NCI-H2029 (cell line): ENCODE results near the gene XYLT1.

Experiments
- DNase-seq: peaks from one replicate; lab custom pipeline; 2025; lab: John Stamatoyannopoulos, UW

XYLT1 gene

GRCh38 chr16:17286443-17286842 is 184.3 kb downstream of the XYLT1 start:
- DNase-seq: no peak

- no peak for DNase-seq
Observed at GRCh38 chr16:17283016-17283415, 187.7 kb downstream of the XYLT1 start.

DNA sequence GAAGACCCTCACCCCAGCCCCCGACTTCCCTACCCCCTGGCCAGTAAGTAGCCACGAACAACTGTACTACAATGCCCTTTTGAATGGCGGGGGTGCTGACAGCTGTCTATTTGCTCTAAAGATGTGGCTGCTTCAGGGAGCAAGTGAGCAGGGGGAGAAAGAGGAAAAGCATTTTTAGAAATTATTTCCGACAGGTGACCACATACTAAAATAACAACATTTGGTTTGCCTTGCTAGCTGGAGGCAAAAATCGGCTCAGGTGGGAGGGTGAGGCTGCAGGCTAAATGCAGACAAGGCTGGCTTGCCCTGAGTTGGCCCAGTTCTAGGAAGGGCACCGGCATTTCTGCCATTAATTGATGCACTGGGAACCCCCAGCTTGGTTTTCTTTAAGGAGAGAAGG is 188.5 kb downstream of the XYLT1 start:
- DNase-seq: no peak

DNA sequence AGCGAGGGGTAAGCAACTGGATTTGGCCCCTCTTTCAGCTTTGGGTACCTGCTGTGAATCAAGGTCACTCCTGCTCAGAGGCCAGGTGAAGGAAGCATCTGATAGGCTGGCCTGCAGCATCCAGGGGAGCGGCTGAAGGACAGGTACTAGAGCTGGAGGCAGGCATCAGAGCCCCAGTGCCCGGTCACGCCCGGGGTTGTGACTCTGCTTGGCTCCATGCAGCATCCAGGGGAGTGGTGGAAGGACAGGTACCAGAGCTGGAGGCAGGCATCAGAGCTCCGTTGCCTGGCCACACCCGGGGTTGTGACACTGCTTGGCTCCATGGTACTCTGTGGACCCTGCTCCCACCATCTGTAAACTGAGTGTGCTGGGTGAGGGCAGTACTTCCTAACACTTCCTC is 189.7 kb downstream of the XYLT1 start:
- no peak for DNase-seq

DNA sequence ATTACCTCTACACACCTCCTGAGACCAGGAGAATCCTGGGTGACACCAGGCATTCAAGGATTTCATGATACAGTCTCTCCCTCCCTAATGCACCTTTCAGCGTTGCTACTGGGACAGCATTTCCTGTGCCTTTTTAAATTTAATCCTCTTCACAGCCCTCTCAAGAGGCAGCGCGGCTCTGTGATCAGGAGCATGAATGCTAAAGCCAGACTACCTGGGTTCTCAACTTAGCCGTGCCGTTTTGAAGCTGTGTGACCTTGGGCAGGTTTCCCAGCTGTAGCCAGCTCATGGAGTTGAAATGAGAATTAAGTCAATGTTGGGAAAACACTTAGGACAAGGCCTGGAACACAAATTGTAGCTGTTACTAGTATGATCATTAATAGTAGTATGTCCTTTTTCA is 191.8 kb downstream of the XYLT1 start:
- no peak for DNase-seq

GRCh38 chr16:17277981-17278381 is 192.8 kb downstream of the XYLT1 start:
- DNase-seq: no peak

DNA sequence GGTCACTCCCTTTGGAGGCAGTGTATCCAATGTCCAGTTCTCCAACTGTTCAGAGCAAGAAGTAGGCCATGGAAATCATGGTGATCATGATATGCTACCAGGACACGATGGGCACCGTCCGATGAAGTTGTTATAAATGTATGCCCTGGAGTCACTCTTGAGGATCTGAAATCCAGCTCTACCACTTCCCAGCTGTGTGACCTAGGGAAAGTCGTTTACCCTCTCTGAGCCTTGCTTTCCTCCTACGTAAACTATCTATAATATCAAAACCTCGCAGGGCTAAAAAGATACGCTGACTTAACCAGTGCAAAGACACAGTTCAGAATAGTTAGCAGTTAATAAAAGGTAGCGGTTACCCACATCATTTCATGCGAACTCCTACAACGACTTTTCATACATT is 194.2 kb downstream of the XYLT1 start:
- DNase-seq: no peak

- DNase-seq: no peak
Observed at GRCh38 chr16:17276010-17276530, 194.7 kb downstream of the XYLT1 start.

DNA sequence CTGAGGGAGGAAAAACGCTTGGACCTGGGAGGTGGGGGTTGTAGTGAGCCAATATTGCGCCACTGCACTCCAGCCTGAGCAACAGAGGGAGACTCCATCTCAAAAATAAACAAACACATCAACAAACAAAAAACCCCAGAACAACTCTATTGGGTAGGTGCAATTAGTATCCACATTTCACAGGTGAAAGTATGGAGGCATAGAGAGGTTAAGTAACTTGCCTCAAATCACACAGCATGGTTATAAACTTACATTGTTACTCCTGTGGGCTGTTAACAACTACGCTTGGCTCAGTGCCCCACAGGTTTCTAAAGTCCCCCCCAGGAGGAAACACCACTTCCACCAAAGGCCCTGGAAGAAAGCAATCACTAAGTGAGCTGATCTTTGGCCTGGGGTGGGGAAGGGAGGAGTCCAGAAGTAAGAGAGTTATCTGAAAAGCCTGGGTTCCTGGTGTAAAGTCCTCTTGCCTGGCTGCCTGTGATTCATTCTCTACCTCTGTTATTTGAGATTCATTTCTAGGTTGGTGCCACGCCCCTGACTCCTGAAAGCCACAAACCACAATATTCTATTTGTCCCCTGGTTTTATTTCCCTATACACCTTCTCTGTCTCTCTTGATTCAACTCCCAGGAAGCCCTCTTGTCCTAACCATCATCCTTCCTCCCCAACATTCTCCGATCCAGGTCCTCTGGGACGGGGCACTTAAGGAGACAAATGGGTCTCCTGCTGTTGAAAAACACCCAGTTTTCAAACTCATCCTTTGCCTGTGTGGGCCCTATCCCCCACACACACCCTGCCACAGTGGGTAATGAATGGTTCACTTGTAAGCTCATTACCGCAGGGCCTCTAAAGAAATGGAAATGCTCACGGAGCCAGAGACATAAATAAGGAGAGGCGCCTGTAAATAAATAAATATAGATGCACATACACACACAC is 195.4 kb downstream of the XYLT1 start:
- no peak for DNase-seq

GRCh38 chr16:17273142-17273561 is 197.6 kb downstream of the XYLT1 start:
- DNase-seq: no peak

GRCh38 chr16:17272716-17273115 is 198.0 kb downstream of the XYLT1 start:
- no peak for DNase-seq

GRCh38 chr16:17271687-17272086 is 199.1 kb downstream of the XYLT1 start:
- peak; percentile 18 for DNase-seq

DNA sequence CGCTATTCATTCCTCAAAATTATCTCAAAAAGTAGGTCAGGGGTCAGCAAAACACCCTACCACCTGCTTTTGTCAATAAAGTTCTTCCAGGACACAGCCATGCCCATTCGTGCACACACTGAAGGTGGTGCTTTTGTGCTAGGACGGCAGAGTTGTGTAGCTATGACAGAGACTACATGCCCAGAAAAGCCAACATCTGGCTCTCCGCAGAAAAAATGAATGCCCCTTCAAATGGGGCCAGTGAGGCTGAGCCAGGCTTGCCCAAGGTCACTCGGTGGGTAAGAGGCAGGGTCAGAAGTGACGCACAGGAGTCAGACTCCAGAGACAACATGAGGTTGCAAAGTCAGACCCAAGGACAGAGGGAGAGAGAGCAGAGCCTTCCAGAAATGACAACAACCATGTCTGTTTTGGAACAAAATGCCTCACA is 200.1 kb downstream of the XYLT1 start:
- peak; percentile 69 for DNase-seq

DNA sequence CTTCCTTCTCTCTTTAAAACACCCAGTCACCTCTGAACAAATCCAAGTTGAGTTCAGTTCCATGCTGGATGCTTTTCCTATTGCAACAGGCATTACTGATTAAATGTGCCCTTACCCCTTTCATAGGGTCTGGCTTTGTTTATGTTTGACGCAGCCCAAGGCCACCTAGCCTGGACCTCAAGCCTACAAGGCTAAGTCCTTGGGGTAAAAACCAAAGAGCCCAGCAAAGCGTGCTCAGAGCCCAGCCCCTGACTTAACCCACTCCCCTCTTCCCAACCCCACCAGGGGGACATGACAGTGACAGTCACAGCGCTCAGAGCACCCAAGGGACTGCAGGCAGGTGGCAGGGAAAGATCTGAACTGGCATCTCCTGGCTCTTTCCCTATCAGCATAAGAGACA is 200.6 kb downstream of the XYLT1 start:
- no peak for DNase-seq

DNA sequence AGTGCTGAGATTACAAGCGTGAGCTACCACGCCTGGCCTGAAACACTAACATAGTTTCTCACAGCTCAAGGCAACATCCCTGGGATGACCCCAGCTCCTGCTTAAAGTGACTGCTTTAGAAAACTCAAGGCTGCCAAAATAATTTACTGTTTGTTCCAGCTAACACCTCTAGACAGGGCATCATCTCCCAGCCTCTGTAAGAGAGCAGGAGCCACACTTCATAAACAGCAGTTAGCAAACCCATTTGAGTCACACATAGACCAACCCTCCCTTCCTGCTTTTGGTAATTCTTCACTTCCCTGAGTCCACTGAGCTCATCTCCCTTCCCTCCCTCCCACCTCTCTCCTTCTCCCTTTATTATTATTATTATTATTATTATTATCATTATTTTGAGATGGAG is 201.3 kb downstream of the XYLT1 start:
- DNase-seq: no peak

- peak; percentile 96 for DNase-seq
Observed at GRCh38 chr16:17266608-17267313, 204.0 kb downstream of the XYLT1 start.

DNA sequence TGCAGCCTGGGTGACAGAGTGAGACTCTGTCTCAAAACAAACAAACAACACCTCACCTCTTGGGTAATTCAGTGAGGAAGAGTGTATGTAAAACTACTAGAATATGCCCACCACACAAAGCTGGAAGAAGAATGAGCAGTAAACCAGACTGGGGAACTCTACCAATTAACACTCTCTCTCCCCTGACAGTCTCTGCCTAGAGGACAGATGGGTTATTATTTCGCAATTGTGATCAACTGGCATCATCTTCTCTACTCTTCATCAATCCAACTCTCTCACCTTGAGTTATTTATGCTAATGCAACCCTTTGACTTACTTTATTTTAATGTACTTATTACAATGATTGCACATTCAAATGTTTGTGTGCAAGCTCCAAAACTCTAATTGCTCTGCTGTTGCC is 205.6 kb downstream of the XYLT1 start:
- DNase-seq: no peak

- no peak for DNase-seq
Observed at GRCh38 chr16:17261197-17261858, 209.4 kb downstream of the XYLT1 start.

GRCh38 chr16:17260276-17260849 is 210.4 kb downstream of the XYLT1 start:
- DNase-seq: no peak

GRCh38 chr16:17259751-17260270 is 210.9 kb downstream of the XYLT1 start:
- no peak for DNase-seq

DNA sequence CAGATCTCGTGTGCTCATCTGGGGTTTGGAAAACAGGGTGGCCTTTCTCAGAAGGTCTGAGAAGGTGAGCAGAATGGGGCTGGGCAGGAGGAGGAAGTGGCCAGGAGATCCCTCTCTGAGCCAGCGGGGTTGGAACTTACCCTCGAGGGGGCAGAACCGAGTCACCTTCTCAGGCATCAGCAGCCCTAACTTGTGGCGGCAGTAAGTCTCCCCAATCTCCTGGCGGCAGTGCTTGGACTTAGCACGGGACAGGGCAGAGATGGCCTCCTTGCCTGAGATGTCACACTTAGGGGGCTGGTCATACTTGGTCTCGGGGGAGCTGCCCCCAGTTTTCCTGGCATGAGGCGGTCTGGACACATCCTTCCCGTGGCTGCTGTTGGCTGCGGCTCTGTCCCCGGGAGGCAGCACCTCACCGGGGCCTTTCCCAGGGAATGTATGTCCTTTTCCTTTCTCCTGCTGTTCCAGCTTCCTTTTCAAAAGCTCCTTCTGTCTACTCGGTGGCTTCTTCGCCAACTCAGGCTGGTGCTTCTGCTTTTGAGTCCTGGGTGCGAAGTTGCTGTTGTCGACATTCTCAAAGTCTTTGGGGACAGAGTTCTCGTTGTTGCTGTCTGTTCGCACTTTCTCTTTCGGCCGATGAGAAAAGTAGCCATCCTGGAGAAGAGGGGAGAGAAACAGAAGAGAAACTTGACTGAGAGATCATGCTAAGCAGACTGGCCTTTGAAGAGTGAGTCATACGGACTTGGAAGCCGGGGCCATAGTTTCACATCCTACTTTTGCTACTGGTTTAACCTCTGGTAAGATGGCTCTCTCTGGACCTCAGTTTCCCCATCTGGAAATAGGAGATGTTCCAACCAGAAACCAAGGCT is 211.7 kb downstream of the XYLT1 start:
- DNase-seq: no peak
